Fibroblast of mammary gland (primary cell): ENCODE measurements around the gene COMMD10.
A peak's percentile ranks its signal among the peaks of the same experiment; 100 is the strongest.

Experiments
- DNase-seq: peaks from one replicate; pipeline ENCODE4 v3.0.0-alpha.2; 2010; ENCODE audit warnings: low read depth
- H3K4me3 ChIP-seq: 2 replicates; pipeline ENCODE4 v1.5.1; 2011; ENCODE audit warnings: low read depth, mild to moderate bottlenecking, low read length, moderate library complexity; ENCODE audit not compliant: control insufficient read depth
- CTCF ChIP-seq: conservative IDR thresholded peaks from 2 replicates; pipeline ENCODE4 v1.5.1; 2011; ENCODE audit warnings: low read depth, low read length, inconsistent platforms; ENCODE audit not compliant: control insufficient read depth, insufficient read depth

Gene COMMD10

GRCh38 chr5:116288524-116288923 lies 203.7 kb downstream of the COMMD10 start:
- no peak for DNase-seq
- H3K4me3 ChIP-seq, result no peak overlapping the region
- TF ChIP-seq CTCF, result no peak

GRCh38 chr5:116289276-116289675 lies 204.5 kb downstream of the COMMD10 start:
- no peak overlapping the region for H3K4me3 ChIP-seq
- no peak for DNase-seq
- peak; percentile 9 for TF ChIP-seq CTCF

- H3K4me3 ChIP-seq, result no peak overlapping the region
- TF ChIP-seq CTCF, result no peak
- DNase-seq, result no peak
Observed at GRCh38 chr5:116291271-116291670, 206.4 kb downstream of the COMMD10 start.

- no peak for TF ChIP-seq CTCF
- DNase-seq, result no peak
Observed at GRCh38 chr5:116292321-116292720, 207.5 kb downstream of the COMMD10 start.

GRCh38 chr5:116296335-116297072 lies 211.7 kb downstream of the COMMD10 start:
- no peak for DNase-seq
- no peak overlapping the region for H3K4me3 ChIP-seq
- no peak for TF ChIP-seq CTCF

More at GRCh38 chr5:116292321-116292720, 207.5 kb downstream of the COMMD10 start:
- no peak overlapping the region for H3K4me3 ChIP-seq

GRCh38 chr5:116297296-116297814 lies 212.5 kb downstream of the COMMD10 start:
- H3K4me3 ChIP-seq, result no peak overlapping the region
- no peak for TF ChIP-seq CTCF
- no peak for DNase-seq
